Measurements from ENCODE around the gene LTBP2. TPM values are rescaled to one million over a fixed set of nuclear protein-coding genes. Genes with fewer than 3 reads are reported as not detected.

Gene LTBP2
- total RNA-seq, 6 experiments from 2014 or later = 0.46 to 3.5 (median 1.7) TPM

- H3K4me3 ChIP-seq = peak overlapping the region; percentile 61 to 65 (median 64)
- ATAC-seq (no peak), DNase-seq (no peak)
- no peaks in the 10 kb centered on the region for H3K4me1 ChIP-seq
- H3K27me3 ChIP-seq = no peaks in the 10 kb centered on the region
- H3K9me3 ChIP-seq = no peaks in the 10 kb centered on the region
- no peaks in the 10 kb centered on the region for H3K36me3 ChIP-seq
- intact Hi-C loops (cut with DNase I) = no loop called here
- WGBS (ENCODE audit: insufficient coverage, low coverage, low lambda C conversion rate, missing lambda C conversion rate) = 27% methylated on average over 30 of the region's 65 CpGs
- TF ChIP-seq CTCF (IDR thresholded peaks at IDR 0.05) (no peak), POLR2A (IDR thresholded peaks at IDR 0.05) (no peak)
- no peak overlapping the region for H3K27ac ChIP-seq
Measured at GRCh38 chr14:74610866-74611649, 979 bp downstream of the LTBP2 start.

- intact Hi-C loops (cut with DNase I) = no loop called here
- Histone ChIP-seq H3K4me1 (no peaks in the 10 kb centered on the region), H3K4me3 (no peak overlapping the region), H3K27me3 (no peaks in the 10 kb centered on the region), H3K36me3 (no peaks in the 10 kb centered on the region), H3K27ac (no peak overlapping the region), H3K9me3 (no peaks in the 10 kb centered on the region)
- 91% methylated on average over 6 of the region's 26 CpGs for WGBS (ENCODE audit: insufficient coverage, low coverage, low lambda C conversion rate, missing lambda C conversion rate)
- no peak for ATAC-seq
- DNase-seq = no peak
- TF ChIP-seq POLR2A (IDR thresholded peaks at IDR 0.05) (no peak), CTCF (IDR thresholded peaks at IDR 0.05) (no peak)
Measured at GRCh38 chr14:74610199-74610865, 1.7 kb downstream of the LTBP2 start.

GRCh38 chr14:74609721-74610120 is 2.3 kb downstream of the LTBP2 start:
- Histone ChIP-seq H3K9me3 (no peaks in the 10 kb centered on the region), H3K27me3 (no peaks in the 10 kb centered on the region), H3K36me3 (no peaks in the 10 kb centered on the region), H3K27ac (no peak overlapping the region), H3K4me1 (no peaks in the 10 kb centered on the region), H3K4me3 (no peak overlapping the region)
- WGBS (ENCODE audit: insufficient coverage, low coverage, low lambda C conversion rate, missing lambda C conversion rate) = 65% methylated on average over 4 of the region's 4 CpGs
- no peak for DNase-seq
- no peak for ATAC-seq
- intact Hi-C loops (cut with DNase I) = no loop called here
- TF ChIP-seq CTCF (IDR thresholded peaks at IDR 0.05) = no peak
- TF ChIP-seq POLR2A (IDR thresholded peaks at IDR 0.05) = no peak

- ATAC-seq = peak; percentile 76 to 79 (median 78)
- Histone ChIP-seq H3K9me3 (no peaks in the 10 kb centered on the region), H3K4me3 (no peak overlapping the region), H3K4me1 (no peaks in the 10 kb centered on the region), H3K36me3 (no peaks in the 10 kb centered on the region), H3K27ac (no peak overlapping the region), H3K27me3 (no peaks in the 10 kb centered on the region)
- peak; percentile 74 to 81 (median 78) for DNase-seq
- intact Hi-C loops (cut with DNase I) = no loop called here
- TF ChIP-seq POLR2A (IDR thresholded peaks at IDR 0.05) (no peak), CTCF (IDR thresholded peaks at IDR 0.05) (peak; percentile 97 to 99 (median 98))
- 8% methylated on average over 2 of the region's 4 CpGs for WGBS (ENCODE audit: insufficient coverage, low coverage, low lambda C conversion rate, missing lambda C conversion rate)
Measured at GRCh38 chr14:74608959-74609611, 3.0 kb downstream of the LTBP2 start.
